WTC11 (cell line): ENCODE measurements around the gene STPG2.

Source experiments
- CBFB ChIP-seq: sonication (generic); formaldehyde crosslinking; IDR thresholded peaks from 2 replicates; pipeline ENCODE4 v1.8.1; 2022; ENCODE audit warnings: mild to moderate bottlenecking, low read depth, missing genetic modification reagents
- CREB1 ChIP-seq: sonication (generic); formaldehyde crosslinking; IDR thresholded peaks from 2 replicates; pipeline ENCODE4 v1.8.0; 2023; ENCODE audit warnings: mild to moderate bottlenecking, missing genetic modification reagents
- ESRRA ChIP-seq: sonication (generic); formaldehyde crosslinking; IDR thresholded peaks from 2 replicates; pipeline ENCODE4 v1.8.1; 2022; ENCODE audit warnings: mild to moderate bottlenecking, missing genetic modification reagents, borderline replicate concordance
- GABPB1 ChIP-seq: sonication (generic); formaldehyde crosslinking; IDR thresholded peaks from 2 replicates; pipeline ENCODE4 v1.8.1; 2023; ENCODE audit warnings: mild to moderate bottlenecking, missing genetic modification reagents
- GTF2I ChIP-seq: fragments of 250-450 bp; sonication (Bioruptor Pico); conservative IDR thresholded peaks from 2 replicates; pipeline ENCODE4 v1.4.0; 2021; ENCODE audit warnings: mild to moderate bottlenecking
- SMAD3 ChIP-seq: sonication (generic); formaldehyde crosslinking; IDR thresholded peaks from 2 replicates; pipeline ENCODE4 v1.8.0; 2022; ENCODE audit warnings: missing genetic modification reagents, mild to moderate bottlenecking, borderline replicate concordance
- USF2 ChIP-seq: sonication (generic); formaldehyde crosslinking; IDR thresholded peaks from 2 replicates; pipeline ENCODE4 v1.8.1; 2023; ENCODE audit warnings: mild to moderate bottlenecking, missing genetic modification reagents, moderate library complexity
- ZNF671 ChIP-seq: fragments of 250-450 bp; sonication (Bioruptor Pico); IDR thresholded peaks from 2 replicates; pipeline ENCODE4 v1.8.0; 2021; ENCODE audit warnings: mild to moderate bottlenecking
- TF ChIP-seq, protein P1 (sequence below): fragments of 200-600 bp; IDR thresholded peaks from 2 replicates; pipeline ENCODE4 v1.8.0; 2022; ENCODE audit warnings: antibody characterized with exemption
- TF ChIP-seq, protein P2 (sequence below): sonication (generic); formaldehyde crosslinking; IDR thresholded peaks from 2 replicates; pipeline ENCODE4 v1.8.1; 2022; ENCODE audit warnings: mild to moderate bottlenecking, moderate library complexity, missing genetic modification reagents

DNA sequence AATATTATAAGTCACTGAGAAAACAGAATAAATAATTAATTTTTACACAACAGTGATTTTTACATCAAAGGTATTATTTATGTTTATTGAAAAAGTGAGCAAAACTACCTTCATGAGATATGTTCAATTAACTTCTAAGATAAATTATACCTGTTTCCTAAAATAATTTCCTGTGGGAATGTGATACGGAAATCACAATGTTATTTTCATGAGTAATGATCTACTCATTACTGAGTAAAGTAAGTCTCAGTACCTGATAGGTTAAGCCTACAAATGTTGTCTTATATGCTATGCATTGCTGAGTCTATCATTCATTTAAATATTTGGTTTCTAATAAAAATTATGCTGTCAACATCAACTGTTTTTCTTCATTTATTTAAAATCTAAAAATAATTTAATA, 324.0 kb downstream of the STPG2 start:
- TF ChIP-seq, protein P1, sequence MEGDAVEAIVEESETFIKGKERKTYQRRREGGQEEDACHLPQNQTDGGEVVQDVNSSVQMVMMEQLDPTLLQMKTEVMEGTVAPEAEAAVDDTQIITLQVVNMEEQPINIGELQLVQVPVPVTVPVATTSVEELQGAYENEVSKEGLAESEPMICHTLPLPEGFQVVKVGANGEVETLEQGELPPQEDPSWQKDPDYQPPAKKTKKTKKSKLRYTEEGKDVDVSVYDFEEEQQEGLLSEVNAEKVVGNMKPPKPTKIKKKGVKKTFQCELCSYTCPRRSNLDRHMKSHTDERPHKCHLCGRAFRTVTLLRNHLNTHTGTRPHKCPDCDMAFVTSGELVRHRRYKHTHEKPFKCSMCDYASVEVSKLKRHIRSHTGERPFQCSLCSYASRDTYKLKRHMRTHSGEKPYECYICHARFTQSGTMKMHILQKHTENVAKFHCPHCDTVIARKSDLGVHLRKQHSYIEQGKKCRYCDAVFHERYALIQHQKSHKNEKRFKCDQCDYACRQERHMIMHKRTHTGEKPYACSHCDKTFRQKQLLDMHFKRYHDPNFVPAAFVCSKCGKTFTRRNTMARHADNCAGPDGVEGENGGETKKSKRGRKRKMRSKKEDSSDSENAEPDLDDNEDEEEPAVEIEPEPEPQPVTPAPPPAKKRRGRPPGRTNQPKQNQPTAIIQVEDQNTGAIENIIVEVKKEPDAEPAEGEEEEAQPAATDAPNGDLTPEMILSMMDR = no peak
- TF ChIP-seq GABPB1 (CRISPR knock-in tag) = no peak
- no peak for TF ChIP-seq SMAD3 (CRISPR knock-in tag)
- no peak for TF ChIP-seq USF2 (CRISPR knock-in tag)
- TF ChIP-seq, protein P2, sequence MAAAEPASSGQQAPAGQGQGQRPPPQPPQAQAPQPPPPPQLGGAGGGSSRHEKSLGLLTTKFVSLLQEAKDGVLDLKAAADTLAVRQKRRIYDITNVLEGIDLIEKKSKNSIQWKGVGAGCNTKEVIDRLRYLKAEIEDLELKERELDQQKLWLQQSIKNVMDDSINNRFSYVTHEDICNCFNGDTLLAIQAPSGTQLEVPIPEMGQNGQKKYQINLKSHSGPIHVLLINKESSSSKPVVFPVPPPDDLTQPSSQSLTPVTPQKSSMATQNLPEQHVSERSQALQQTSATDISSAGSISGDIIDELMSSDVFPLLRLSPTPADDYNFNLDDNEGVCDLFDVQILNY = no peak
- no peak for TF ChIP-seq ZNF671 (CRISPR knock-in tag)
- TF ChIP-seq GTF2I (CRISPR knock-in tag) = no peak
- no peak for TF ChIP-seq CREB1 (CRISPR knock-in tag)
- TF ChIP-seq CBFB = no peak
- TF ChIP-seq ESRRA = no peak
